Upper lobe of left lung (tissue), 6 donors: ENCODE data around the gene MROH7. TPM values are rescaled to one million over a fixed set of nuclear protein-coding genes. Genes with fewer than 3 reads are reported as not detected.

Experiments used
- ATAC-seq, 2 donors: fragments of 200-7000 bp; cut with Tn5 transposase; one replicate each; pipeline ENCODE4 v1.9.1; 2022; ENCODE audit warnings: mild to moderate bottlenecking in 2 of 2, moderate library complexity in 2 of 2; ENCODE audit not compliant: low FRiP score in 2 of 2
- DNase-seq, 2 donors: peaks; one replicate each; pipeline ENCODE4 v3.0.0-alpha.2; 2019 to 2020
- H3K27ac ChIP-seq, 4 donors: fragments of 200-600 bp; sonication (generic); one replicate each; pipeline ENCODE4 v1.5.1; 2016 to 2019
- H3K27me3 ChIP-seq, 4 donors: fragments of 200-600 bp; sonication (generic); one replicate each; pipeline ENCODE4 v1.5.1; 2017 to 2019
- H3K36me3 ChIP-seq, 4 donors: fragments of 200-600 bp; sonication (generic); one replicate each; pipeline ENCODE4 v1.5.1; 2016 to 2019
- H3K4me1 ChIP-seq, 4 donors: fragments of 200-600 bp; sonication (generic); one replicate each; pipeline ENCODE4 v1.5.1; 2018 to 2019
- H3K4me3 ChIP-seq, 4 donors: fragments of 200-600 bp; sonication (generic); one replicate each; pipeline ENCODE4 v1.5.1; 2017 to 2019; ENCODE audit warnings: mild to moderate bottlenecking in 2 of 4, moderate library complexity in 1 of 4
- H3K9me3 ChIP-seq, 4 donors: fragments of 200-600 bp; sonication (generic); one replicate each; pipeline ENCODE4 v1.5.1; 2018 to 2019
- EP300 ChIP-seq, 4 donors: sonication (generic); formaldehyde crosslinking; IDR thresholded peaks; one replicate each; pipeline ENCODE4 v1.5.1; 2017; ENCODE audit warnings: antibody characterized with exemption in 4 of 4, control low read depth in 2 of 4
- POLR2A ChIP-seq, 4 donors: fragments of 450-650 bp; IDR thresholded peaks; one replicate each; pipeline ENCODE4 v1.5.1; 2016 to 2017; ENCODE audit warnings: antibody characterized with exemption in 4 of 4, mild to moderate bottlenecking in 2 of 4
- POLR2AphosphoS5 ChIP-seq, 2 donors: sonication (generic); formaldehyde crosslinking; IDR thresholded peaks; one replicate each; pipeline ENCODE4 v1.5.1; 2017; ENCODE audit warnings: antibody characterized with exemption in 2 of 2
- WGBS, 2 donors: methylation state at CpG; one replicate each; pipeline ENCODE4 v1.1.5; 2017 to 2018; 5-methylcytosine and 5-hydroxymethylcytosine counted together
- total RNA-seq, 6 donors: library from RNA; depleted of rRNA in 4 of 6; stranded (reverse); fragments of >200 nt in 4 of 6; gene quantifications; one replicate each; pipeline versions ENCODE4 v1.1.0 to v1.2.1, GENCODE V29; 2016 to 2021
- TF ChIP-seq, protein P1 (sequence below), 6 experiments: fragments of 450-650 bp in 4 of 6; fragments of 200-600 bp in 2 of 6; sonication (generic) in 2 of 6; IDR thresholded peaks; one replicate each; pipeline ENCODE4 v1.5.1; 2016 to 2019; ENCODE audit warnings: antibody characterized with exemption in 6 of 6
- donor health status: DM: no; HTN: no; CAD: no; lungs with moderate emphysema.
- donor health status: DM: no; HTN: yes; CAD: no; lungs with severe emphysema.

The MROH7 gene
- total RNA-seq, 6 donors from 2014 or later, result 1.2 to 10.5 (median 2.2) TPM

GRCh38 chr1:54606990-54607325 lies 34.6 kb upstream of the MROH7 start:
- TF ChIP-seq POLR2A (IDR thresholded peaks at IDR 0.05) (no peak), EP300 (IDR thresholded peaks at IDR 0.05) (no peak), POLR2AphosphoS5 (IDR thresholded peaks at IDR 0.05) (no peak)
- TF ChIP-seq, protein P1, sequence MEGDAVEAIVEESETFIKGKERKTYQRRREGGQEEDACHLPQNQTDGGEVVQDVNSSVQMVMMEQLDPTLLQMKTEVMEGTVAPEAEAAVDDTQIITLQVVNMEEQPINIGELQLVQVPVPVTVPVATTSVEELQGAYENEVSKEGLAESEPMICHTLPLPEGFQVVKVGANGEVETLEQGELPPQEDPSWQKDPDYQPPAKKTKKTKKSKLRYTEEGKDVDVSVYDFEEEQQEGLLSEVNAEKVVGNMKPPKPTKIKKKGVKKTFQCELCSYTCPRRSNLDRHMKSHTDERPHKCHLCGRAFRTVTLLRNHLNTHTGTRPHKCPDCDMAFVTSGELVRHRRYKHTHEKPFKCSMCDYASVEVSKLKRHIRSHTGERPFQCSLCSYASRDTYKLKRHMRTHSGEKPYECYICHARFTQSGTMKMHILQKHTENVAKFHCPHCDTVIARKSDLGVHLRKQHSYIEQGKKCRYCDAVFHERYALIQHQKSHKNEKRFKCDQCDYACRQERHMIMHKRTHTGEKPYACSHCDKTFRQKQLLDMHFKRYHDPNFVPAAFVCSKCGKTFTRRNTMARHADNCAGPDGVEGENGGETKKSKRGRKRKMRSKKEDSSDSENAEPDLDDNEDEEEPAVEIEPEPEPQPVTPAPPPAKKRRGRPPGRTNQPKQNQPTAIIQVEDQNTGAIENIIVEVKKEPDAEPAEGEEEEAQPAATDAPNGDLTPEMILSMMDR (IDR thresholded peaks at IDR 0.05), result no peak
- 95 to 100% methylated on average over 1 to 12 of the region's 13 CpGs for WGBS, 2 donors
- no peak for ATAC-seq
- Histone ChIP-seq H3K27me3 (no peaks in the 10 kb centered on the region), H3K4me1 (no peaks in the 10 kb centered on the region), H3K9me3 (no peaks in the 10 kb centered on the region), H3K27ac (no peak overlapping the region), H3K36me3 (no peaks in the 10 kb centered on the region), H3K4me3 (no peak overlapping the region)
- no peak for DNase-seq

DNA sequence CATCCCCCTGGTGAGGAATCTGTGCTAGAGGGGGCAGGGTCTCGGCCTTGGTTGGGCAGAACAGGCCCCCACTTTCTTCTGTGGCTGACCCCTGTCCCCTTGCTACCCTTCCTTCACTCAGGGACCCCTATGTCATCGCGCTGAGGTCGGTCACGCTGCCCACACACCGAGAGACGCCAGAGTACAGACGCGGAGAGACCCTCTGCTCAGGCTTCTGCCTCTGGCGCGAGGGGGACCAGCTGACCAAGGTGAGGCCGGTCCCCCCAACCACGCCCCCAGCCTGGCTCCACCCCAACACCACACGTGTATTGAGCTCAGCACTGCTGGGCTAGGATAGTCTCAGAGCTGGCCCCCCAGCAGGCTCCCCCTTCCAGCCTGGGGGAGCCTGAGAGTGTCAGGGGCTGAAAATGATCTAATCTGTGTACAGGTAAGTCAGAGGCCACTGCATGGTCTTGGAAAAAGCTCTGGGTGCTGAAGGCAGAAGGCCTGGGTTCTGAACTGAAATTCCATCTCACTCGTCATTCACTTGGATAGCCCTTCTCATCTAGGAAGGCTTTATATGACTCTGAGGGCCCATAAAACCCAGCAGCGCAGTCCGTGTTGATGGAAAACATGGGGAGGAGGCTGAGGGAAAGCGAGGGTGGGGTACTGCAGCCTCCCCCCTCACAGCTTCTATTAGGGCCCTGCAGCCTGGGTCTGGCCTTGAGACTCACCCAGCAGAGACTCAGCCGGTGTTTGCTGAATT lies 33.6 kb upstream of the MROH7 start:
- DNase-seq, result no peak
- Histone ChIP-seq H3K4me1 (no peaks in the 10 kb centered on the region), H3K36me3 (no peaks in the 10 kb centered on the region), H3K4me3 (no peak overlapping the region), H3K27ac (no peak overlapping the region), H3K9me3 (no peaks in the 10 kb centered on the region), H3K27me3 (no peaks in the 10 kb centered on the region)
- no peak for TF ChIP-seq EP300 (IDR thresholded peaks at IDR 0.05)
- TF ChIP-seq, protein P1 (IDR thresholded peaks at IDR 0.05), result no peak
- TF ChIP-seq POLR2AphosphoS5 (IDR thresholded peaks at IDR 0.05), result no peak
- no peak for TF ChIP-seq POLR2A (IDR thresholded peaks at IDR 0.05)
- WGBS, 2 donors, result 87 to 94% methylated on average over 6 to 19 of the region's 19 CpGs
- ATAC-seq, result no peak

- 83 to 84% methylated on average over 7 to 9 of the region's 9 CpGs for WGBS, 2 donors
- no peak for ATAC-seq
- Histone ChIP-seq H3K4me3 (no peak overlapping the region), H3K27ac (no peak overlapping the region), H3K9me3 (no peaks in the 10 kb centered on the region), H3K4me1 (no peaks in the 10 kb centered on the region), H3K27me3 (no peaks in the 10 kb centered on the region), H3K36me3 (no peaks in the 10 kb centered on the region)
- no peak for TF ChIP-seq POLR2A (IDR thresholded peaks at IDR 0.05)
- TF ChIP-seq, protein P1 (IDR thresholded peaks at IDR 0.05), result no peak
- TF ChIP-seq EP300 (IDR thresholded peaks at IDR 0.05), result no peak
- no peak for TF ChIP-seq POLR2AphosphoS5 (IDR thresholded peaks at IDR 0.05)
- DNase-seq, result no peak
Measured at GRCh38 chr1:54608566-54609230, 32.9 kb upstream of the MROH7 start.

GRCh38 chr1:54609301-54609921 lies 32.2 kb upstream of the MROH7 start:
- DNase-seq (no peak), ATAC-seq (no peak)
- no peak for TF ChIP-seq POLR2AphosphoS5 (IDR thresholded peaks at IDR 0.05)
- TF ChIP-seq POLR2A (IDR thresholded peaks at IDR 0.05), result no peak
- H3K27me3 ChIP-seq, result no peaks in the 10 kb centered on the region
- H3K4me3 ChIP-seq, result no peak overlapping the region
- 72 to 78% methylated on average over 10 to 13 of the region's 16 CpGs for WGBS, 2 donors
- no peaks in the 10 kb centered on the region for H3K36me3 ChIP-seq
- no peaks in the 10 kb centered on the region for H3K4me1 ChIP-seq
- H3K27ac ChIP-seq, result no peak overlapping the region
- no peaks in the 10 kb centered on the region for H3K9me3 ChIP-seq

DNA sequence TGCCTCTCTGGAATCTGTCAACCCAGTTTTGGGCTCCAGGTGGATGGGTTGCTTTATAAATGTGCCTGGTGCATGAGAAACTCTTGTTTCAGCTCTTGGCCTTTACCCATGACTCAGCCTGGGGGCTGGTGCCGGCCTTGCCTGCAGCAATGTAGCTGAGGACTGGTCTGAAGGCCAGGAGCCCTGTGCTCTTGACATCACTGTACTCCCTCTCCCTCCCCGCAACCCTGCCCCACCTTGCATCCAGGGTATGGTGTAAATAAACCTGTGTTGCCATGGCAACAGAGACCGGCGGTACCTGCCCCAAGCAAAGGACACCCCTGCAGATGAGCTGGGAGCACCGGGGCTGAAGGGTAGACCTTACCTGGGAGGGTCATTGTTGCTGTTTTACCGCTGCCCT lies 31.5 kb upstream of the MROH7 start:
- WGBS, 2 donors, result 82 to 100% methylated on average over 1 to 6 of the region's 6 CpGs
- ATAC-seq, result no peak
- no peaks in the 10 kb centered on the region for H3K36me3 ChIP-seq

More for the DNA sequence above, 31.5 kb upstream of the MROH7 start:
- Histone ChIP-seq H3K4me3 (no peak overlapping the region), H3K27ac (no peak overlapping the region), H3K27me3 (no peaks in the 10 kb centered on the region), H3K4me1 (no peaks in the 10 kb centered on the region), H3K9me3 (no peaks in the 10 kb centered on the region)
- no peak for DNase-seq
- TF ChIP-seq, protein P1 (IDR thresholded peaks at IDR 0.05), result no peak
- TF ChIP-seq EP300 (IDR thresholded peaks at IDR 0.05), result no peak
- no peak for TF ChIP-seq POLR2AphosphoS5 (IDR thresholded peaks at IDR 0.05)
- no peak for TF ChIP-seq POLR2A (IDR thresholded peaks at IDR 0.05)
